Parathyroid adenoma (tissue), 2 donors: ENCODE results near the gene TPSD1.

ENCODE experiments used
- H2AFZ ChIP-seq: fragments of 300-600 bp; sonication (generic); one replicate; pipeline ENCODE4 v1.7.0; 2017; ENCODE audit warnings: antibody characterized with exemption, mild to moderate bottlenecking
- H3K27ac ChIP-seq: fragments of 300-600 bp; sonication (generic); one replicate; pipeline ENCODE4 v1.7.0; 2017
- H3K27me3 ChIP-seq: fragments of 300-600 bp; sonication (generic); one replicate; pipeline ENCODE4 v1.7.0; 2017; ENCODE audit warnings: low read length; ENCODE audit not compliant: control insufficient read depth, insufficient read depth
- H3K36me3 ChIP-seq: fragments of 300-600 bp; sonication (generic); one replicate; pipeline ENCODE4 v1.7.0; 2017; ENCODE audit warnings: low read length; ENCODE audit not compliant: control insufficient read depth, insufficient read depth
- H3K4me1 ChIP-seq: fragments of 300-600 bp; sonication (generic); one replicate; pipeline ENCODE4 v1.7.0; 2017; ENCODE audit warnings: control low read depth
- H3K4me2 ChIP-seq: fragments of 300-600 bp; sonication (generic); one replicate; pipeline ENCODE4 v1.7.0; 2017; ENCODE audit warnings: low read length
- H3K4me3 ChIP-seq: fragments of 300-600 bp; sonication (generic); one replicate; pipeline ENCODE4 v1.7.0; 2017; ENCODE audit warnings: low read depth, low read length
- H3K79me2 ChIP-seq: fragments of 300-600 bp; sonication (generic); one replicate; pipeline ENCODE4 v1.7.0; 2017; ENCODE audit warnings: control low read depth
- H3K9ac ChIP-seq: fragments of 300-600 bp; sonication (generic); one replicate; pipeline ENCODE4 v1.7.0; 2017; ENCODE audit warnings: mild to moderate bottlenecking
- H3K9me3 ChIP-seq: fragments of 300-600 bp; sonication (generic); one replicate; pipeline ENCODE4 v1.7.0; 2017; ENCODE audit warnings: low read length; ENCODE audit not compliant: control insufficient read depth
- TF ChIP-seq, protein P1 (sequence below): fragments of 300-600 bp; sonication (generic); IDR thresholded peaks from one replicate; pipeline ENCODE4 v1.7.0; 2017; ENCODE audit warnings: antibody characterized with exemption, mild to moderate bottlenecking
- donor health status: primary hyperparathyroidism.

TPSD1 gene

DNA sequence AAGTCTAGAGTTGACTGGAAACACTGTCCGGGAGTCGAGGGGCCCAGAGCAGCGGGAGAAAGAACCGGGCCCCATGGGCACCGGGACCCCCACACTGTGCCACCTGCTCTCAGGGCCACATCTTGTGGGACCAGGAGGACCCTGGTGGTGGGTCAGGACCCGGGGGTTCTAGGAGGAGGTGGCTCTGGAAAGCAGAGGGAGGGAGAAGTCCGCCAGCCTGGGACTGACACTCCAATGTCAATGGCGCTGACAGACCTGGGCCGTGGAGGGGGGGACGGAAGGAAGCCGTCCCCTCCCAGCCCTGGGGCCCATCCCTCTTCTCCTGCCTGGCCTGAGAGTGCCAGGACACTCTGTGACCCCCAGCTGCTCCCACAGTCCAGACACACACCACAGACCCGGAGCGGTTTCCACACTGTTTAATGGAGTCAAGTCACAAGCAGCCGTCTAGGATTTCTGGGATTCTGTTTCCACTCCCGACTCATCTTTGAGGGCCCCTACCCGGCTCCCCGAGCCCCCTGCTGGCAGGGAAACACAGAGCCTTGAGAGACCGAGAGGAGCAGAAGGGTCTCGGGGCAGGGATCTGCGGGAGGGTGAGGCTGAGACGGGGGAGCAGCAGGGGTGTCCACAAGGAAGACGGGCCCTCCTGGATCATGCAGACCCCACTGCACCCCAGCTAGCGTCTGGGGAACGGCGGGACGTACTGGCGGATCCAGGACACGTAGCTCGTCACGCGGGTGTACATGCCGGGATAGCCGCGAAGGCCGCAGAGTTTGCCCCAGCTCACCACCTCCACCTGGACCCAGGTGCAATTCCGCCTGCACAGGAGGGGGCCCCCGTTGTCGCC, 30.0 kb downstream of the TPSD1 start:
- TF ChIP-seq, protein P1, sequence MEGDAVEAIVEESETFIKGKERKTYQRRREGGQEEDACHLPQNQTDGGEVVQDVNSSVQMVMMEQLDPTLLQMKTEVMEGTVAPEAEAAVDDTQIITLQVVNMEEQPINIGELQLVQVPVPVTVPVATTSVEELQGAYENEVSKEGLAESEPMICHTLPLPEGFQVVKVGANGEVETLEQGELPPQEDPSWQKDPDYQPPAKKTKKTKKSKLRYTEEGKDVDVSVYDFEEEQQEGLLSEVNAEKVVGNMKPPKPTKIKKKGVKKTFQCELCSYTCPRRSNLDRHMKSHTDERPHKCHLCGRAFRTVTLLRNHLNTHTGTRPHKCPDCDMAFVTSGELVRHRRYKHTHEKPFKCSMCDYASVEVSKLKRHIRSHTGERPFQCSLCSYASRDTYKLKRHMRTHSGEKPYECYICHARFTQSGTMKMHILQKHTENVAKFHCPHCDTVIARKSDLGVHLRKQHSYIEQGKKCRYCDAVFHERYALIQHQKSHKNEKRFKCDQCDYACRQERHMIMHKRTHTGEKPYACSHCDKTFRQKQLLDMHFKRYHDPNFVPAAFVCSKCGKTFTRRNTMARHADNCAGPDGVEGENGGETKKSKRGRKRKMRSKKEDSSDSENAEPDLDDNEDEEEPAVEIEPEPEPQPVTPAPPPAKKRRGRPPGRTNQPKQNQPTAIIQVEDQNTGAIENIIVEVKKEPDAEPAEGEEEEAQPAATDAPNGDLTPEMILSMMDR = no peak
- Histone ChIP-seq H3K9ac (no peak overlapping the region), H3K27ac (no peak overlapping the region), H3K4me1 (no peaks in the 10 kb centered on the region), H3K36me3 (no peaks in the 10 kb centered on the region), H3K79me2 (no peaks in the 10 kb centered on the region), H2AFZ (no peak overlapping the region), H3K27me3 (no peaks in the 10 kb centered on the region), H3K4me3 (no peak overlapping the region), H3K9me3 (no peaks in the 10 kb centered on the region), H3K4me2 (no peak overlapping the region)

DNA sequence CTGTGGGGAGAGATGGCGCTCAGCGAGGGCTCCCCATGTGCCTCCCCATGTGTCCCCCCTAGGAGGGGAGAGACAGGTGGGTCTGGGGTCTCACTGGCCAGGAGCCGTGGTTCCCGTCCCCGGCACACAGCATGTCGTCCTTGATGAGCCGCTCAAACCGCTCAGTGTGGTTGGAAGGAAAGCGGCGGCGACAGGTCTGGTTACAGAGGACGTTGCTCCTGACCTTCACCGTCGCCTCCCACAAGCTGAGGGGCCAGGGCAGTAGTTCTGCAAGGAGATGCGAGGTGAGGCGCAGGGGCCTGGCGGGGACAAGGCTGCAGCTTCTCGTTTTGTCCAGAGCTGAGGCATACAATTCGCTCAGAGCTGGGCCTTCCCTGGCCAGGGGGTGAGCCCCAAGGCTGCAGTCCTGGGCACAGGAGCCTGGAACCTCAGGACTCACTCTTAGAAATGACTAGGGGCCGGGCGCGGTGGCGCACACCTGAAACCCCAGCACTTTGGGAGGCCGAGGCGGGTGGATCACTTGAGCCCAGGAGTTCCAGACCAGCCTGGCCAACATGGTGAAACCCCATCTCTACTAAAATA, 30.7 kb downstream of the TPSD1 start:
- no peak overlapping the region for H3K4me3 ChIP-seq
- no peaks in the 10 kb centered on the region for H3K9me3 ChIP-seq
- no peak overlapping the region for H3K27ac ChIP-seq
- TF ChIP-seq, protein P1 = no peak
- H3K79me2 ChIP-seq = no peaks in the 10 kb centered on the region
- H3K9ac ChIP-seq = no peak overlapping the region
- H3K27me3 ChIP-seq = no peaks in the 10 kb centered on the region
- no peaks in the 10 kb centered on the region for H3K36me3 ChIP-seq
- H3K4me2 ChIP-seq = no peak overlapping the region
- H2AFZ ChIP-seq = no peak overlapping the region
- H3K4me1 ChIP-seq = no peaks in the 10 kb centered on the region

DNA sequence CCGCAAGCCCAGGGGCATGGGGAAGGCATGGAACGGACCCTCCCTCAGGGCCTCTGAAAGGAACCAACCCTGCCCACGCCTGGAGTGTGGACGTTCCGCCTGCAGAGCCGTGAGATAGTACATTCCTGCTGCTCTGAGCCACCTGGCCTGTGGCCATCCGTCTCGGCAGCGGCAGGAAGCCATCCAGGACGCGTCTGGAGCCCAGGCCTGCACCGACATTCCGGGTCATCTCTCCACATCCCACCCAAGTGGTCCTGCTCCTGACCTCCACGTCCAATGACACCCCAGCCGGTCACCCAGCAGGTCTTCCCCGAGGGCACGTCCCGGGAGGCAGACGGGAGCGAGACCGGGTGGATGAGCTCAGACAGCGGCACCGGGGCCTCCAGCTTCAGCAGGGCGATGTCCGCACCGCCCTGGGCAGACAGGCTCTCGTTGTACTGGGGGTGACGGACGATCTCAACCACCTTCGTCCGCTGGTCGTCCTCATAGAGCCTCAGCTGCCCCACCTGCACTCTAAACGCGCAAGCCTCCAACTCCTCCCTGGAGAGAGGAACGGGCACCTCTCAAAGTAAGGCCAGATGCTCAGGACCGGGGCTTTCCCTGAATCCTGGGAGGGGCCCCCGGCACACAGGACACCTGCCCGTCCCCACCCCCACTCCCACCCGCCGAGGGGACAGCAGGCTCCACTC, 32.3 kb downstream of the TPSD1 start:
- no peak overlapping the region for H3K27ac ChIP-seq
- H3K4me3 ChIP-seq = no peak overlapping the region
- no peaks in the 10 kb centered on the region for H3K36me3 ChIP-seq
- TF ChIP-seq, protein P1 = no peak
- H3K27me3 ChIP-seq = no peaks in the 10 kb centered on the region
- no peak overlapping the region for H3K9ac ChIP-seq
- no peaks in the 10 kb centered on the region for H3K9me3 ChIP-seq
- H3K4me2 ChIP-seq = no peak overlapping the region
- H3K79me2 ChIP-seq = no peaks in the 10 kb centered on the region
- no peaks in the 10 kb centered on the region for H3K4me1 ChIP-seq
- no peak overlapping the region for H2AFZ ChIP-seq

DNA sequence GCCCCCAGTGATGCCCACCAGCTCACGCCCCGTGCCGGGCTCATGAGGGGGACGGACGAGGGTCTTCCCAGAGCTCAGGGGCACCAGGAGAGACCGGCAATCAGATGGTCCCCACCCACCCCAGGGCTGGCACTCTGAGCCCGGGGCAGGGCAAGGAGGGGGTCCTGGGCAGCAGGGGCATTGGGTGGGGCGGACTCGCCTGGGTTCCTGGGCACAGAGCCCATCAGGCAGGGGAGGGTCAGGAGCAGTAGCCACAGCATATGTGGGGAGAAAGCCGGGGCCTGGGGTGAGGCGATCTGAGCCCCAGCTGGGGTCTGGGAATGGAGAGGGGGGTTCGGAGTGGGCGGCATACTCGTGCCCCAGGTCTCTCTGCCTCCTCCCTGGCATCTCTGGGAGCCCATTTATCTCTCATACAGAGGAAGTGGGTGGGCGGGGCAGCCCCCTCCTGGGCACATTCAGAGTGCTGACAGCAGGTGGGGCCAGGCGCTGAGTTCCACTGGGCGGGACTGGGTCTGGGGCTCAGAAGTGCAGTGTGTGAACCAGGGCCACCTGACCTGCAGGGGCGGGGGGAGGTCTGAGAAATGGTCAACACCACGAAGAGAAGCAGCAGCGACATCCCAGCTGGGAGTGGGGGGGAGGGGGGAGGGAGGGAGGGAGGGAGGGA, 33.1 kb downstream of the TPSD1 start:
- Histone ChIP-seq H3K9ac (no peak overlapping the region), H3K36me3 (no peaks in the 10 kb centered on the region), H3K4me2 (no peak overlapping the region), H2AFZ (no peak overlapping the region), H3K9me3 (no peaks in the 10 kb centered on the region), H3K79me2 (no peaks in the 10 kb centered on the region), H3K27ac (no peak overlapping the region), H3K4me1 (peaks cover under 1% of the 10 kb centered on the region), H3K27me3 (no peaks in the 10 kb centered on the region), H3K4me3 (no peak overlapping the region)
- TF ChIP-seq, protein P1 = no peak
